CD1c-positive myeloid dendritic cell (primary cell): ENCODE results near the gene IFNA10.
"Not testable (repeated sequence)": the region's sequence is repeated elsewhere in the genome, so short reads cannot be mapped to it uniquely, and the experiment has no call there.

Source experiments
- DNase-seq: peaks from one replicate; pipeline ENCODE4 v3.0.0-alpha.2; 2016; ENCODE audit errors: extremely low spot score

The IFNA10 gene

GRCh38 chr9:21194867-21195776, 11.8 kb downstream of the IFNA10 start:
- DNase-seq = peak; percentile 60

GRCh38 chr9:21187487-21187886, 19.5 kb downstream of the IFNA10 start, which contains the start of gene IFNA4:
IFNA4 (minus strand) TSS chr9:21187587; CDS start chr9:21187531, 56 bp downstream.
- DNase-seq = not testable (repeated sequence)

GRCh38 chr9:21182810-21183736, 23.9 kb downstream of the IFNA10 start:
- peak; percentile 61 for DNase-seq

GRCh38 chr9:21174671-21175070, 32.3 kb downstream of the IFNA10 start:
- DNase-seq = no peak

- DNase-seq = no peak
Observed at GRCh38 chr9:21172156-21172555, 34.8 kb downstream of the IFNA10 start.

- no peak for DNase-seq
Observed at GRCh38 chr9:21171351-21171750, 35.6 kb downstream of the IFNA10 start.

GRCh38 chr9:21166560-21166959, 40.4 kb downstream of the IFNA10 start, which contains the start of gene IFNA21:
IFNA21 (minus strand) TSS chr9:21166660; CDS start chr9:21166612, 48 bp downstream.
- DNase-seq = not testable (repeated sequence)

GRCh38 chr9:21165516-21165915, 41.4 kb downstream of the IFNA10 start:
- no peak for DNase-seq

GRCh38 chr9:21160178-21160577, 46.8 kb downstream of the IFNA10 start:
- DNase-seq = peak; percentile 24
